Left cardiac atrium (tissue), 4 donors: ENCODE measurements around the gene ACTRT2. TPM values are rescaled to one million over a fixed set of nuclear protein-coding genes. Genes with fewer than 3 reads are reported as not detected.
A peak's percentile ranks its signal among the peaks of the same experiment; 100 is the strongest.

Source experiments
- ATAC-seq, 2 donors: fragments of 200-7000 bp; cut with Tn5 transposase; one replicate each; pipeline ENCODE4 v1.9.1; 2020; ENCODE audit warnings: mild to moderate bottlenecking in 2 of 2, moderate library complexity in 2 of 2
- DNase-seq: peaks from one replicate; pipeline ENCODE4 v3.0.0-alpha.2; 2020
- intact Hi-C, 2 donors: fragments of 100-400 bp; cut with DNase I; formaldehyde crosslinking; loops; one replicate each; pipeline versions ENCODE4 v1.14.1 to v1.15.1; 2022 to 2023
- total RNA-seq, 2 donors: library from RNA; stranded (reverse); fragmentation: NEBNext Ultra II Directional; extraction: Animal tissue kit (Norgen Biotek cat#: 25700); gene quantifications; one replicate each; pipeline ENCODE4 v1.2.1, GENCODE V29; 2021
- donor health status: DM: no; HTN: yes; CAD: no.
- donor health status: DM: no; HTN: yes; CAD: no; lungs with severe emphysema.
- donor health status: DM: yes; HTN: yes; CAD: no.
- donor health status: Dilated cardiomyopathy.

The ACTRT2 gene
- total RNA-seq, 2 donors from 2014 or later, result not detected

DNA sequence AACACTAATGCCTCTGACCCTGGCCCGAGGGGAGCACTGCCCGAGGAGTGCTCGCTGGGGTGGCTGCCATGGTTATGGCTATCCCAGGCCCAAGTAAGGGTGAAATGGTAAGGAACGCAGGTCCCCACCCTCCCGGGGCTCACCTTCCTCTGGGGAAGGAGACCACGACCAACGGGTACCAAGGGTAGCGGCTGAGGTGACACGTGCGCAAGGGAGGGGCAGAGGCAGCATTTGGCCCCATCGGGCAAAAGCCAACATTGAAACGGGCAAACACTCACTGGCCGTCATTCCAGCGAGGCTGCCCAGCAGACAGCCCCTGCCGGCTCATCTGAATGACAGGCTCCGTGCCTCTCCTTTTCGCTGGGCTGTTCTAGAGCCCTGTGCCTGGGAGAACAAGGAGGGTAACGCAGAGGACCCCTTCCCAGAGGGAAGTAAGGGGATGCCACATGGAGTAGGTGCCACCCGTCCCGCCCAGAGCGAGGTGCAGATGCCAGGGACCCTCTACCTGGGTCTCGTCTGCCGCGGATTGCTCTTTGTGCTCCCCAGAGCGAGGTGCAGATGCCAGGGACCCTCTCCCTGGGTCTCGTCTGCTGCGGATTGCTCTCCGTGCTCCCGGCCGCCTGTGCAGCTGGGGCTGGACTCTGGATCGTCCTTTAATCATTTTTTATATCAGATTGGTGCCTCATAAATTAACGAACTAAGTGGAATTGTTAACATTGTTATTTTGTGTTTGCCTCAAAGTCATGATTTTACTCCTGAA is 16.2 kb downstream of the ACTRT2 start:
- no peak for ATAC-seq
- DNase-seq, result no peak
- intact Hi-C loops, result no loop called here

DNA sequence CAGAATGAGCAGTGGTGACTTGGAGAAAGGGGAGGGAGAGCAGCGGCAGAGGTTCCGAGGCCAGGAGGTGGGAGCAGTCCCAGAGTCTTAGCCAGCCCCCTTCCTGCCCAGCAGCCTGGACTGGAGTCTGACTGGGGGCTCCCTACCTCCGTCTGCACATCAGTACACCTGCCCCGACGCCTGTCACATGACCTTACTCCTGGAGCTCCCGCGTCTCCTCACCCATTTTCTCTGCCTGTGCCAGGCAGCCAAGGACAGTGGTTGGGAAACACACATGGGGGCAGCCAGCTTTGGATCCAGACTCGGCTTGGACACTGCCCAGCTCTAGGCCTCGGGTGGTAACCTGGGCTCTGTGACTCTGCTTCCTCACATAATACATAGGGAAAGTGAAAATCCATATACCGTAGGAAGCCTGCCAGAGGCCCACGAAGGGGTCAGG is 16.9 kb downstream of the ACTRT2 start:
- DNase-seq (no peak), ATAC-seq (peak in 1 of 2 donors; percentile 67)
- intact Hi-C loops, result no loop called here

DNA sequence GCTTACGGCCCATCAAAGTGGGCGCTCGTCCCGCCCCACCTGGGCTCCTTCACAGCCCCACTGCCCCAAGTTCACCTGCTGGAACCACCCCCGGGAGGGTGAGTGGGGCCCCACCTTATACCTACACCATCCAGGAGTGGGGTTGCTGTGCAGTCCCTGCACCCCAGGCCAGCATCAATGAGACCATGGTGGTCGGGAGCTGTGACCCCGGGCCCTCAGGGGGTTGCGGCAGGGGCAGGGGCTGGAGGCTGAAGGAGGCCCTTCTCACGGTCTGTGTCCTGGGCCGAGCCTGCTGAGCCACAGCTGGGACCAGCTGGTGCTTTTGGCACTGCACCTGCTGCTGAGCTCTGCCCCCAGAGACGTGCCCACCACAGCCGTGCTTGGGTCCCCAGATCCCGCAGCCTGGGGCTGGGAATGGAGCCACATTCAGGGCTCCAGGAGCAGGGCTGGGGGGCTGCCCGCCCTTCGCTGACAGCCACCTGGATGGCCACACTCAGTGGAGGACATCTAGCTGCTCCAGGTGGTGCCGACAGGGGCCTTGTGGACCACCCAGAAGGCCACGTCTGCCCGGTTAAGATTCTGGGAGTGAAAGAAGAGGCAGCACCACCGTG is 17.4 kb downstream of the ACTRT2 start:
- ATAC-seq, result no peak
- intact Hi-C loops, result no loop called here
- DNase-seq, result no peak

DNA sequence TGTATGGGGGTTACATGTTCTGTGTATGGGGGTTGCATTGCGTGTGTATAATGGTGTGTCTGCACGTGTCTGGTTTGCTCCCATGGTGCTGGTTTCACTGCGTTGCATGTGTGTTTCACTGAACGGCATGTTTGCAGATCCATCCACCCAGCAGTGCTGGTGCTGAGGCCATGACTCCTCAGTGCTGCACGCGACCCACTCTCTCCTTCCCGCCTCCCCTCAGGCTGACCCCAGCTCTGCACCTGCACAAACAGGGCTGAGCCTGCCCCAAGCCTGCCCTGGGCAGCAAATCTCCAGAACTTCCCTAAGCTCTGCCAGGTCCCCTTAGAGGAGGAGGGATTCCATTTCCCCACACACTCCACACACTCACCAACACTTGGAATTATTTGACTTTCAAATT is 18.7 kb downstream of the ACTRT2 start:
- ATAC-seq, result no peak
- DNase-seq, result no peak
- intact Hi-C loops, result no loop called here

DNA sequence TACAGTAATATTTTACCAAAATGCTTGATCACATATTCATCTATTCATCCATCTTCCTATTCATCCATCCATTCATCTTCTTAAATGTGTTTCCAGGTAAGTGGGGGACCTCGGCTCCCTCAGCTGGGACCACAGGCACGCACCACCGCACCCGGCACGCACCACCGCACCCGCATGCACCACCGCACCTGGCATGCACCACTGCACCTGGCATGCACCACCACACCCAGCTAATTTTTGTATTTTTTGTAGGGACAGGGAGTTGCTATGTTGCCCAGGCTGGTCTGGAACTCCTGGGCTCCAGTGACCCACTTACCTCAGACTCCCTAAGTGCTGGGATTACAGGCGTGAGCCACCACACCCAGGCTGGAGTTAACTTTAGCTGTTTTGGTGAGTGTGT is 21.2 kb downstream of the ACTRT2 start:
- ATAC-seq, result no peak
- intact Hi-C loops, result no loop called here
- DNase-seq, result no peak

DNA sequence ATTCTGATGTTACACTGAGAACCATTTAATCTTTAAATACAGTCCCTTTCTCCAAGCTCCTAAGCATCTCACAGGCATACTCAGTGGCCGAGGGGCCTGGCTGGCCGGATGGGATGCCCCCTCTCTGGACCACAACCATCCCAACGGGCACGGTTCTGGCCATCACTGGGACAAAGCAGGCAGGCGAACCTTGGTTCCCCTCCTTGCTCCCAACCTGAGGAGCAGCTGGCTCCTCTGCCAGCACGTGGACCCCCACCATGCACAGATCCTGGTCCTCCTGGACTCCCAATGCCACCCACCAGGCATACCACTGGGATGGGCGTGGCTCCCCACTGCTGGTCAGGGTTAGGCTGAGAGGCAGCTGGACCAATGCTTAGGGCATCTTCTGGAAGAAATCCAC is 27.9 kb downstream of the ACTRT2 start:
- DNase-seq (no peak), ATAC-seq (no peak)
- intact Hi-C loops, result no loop called here

DNA sequence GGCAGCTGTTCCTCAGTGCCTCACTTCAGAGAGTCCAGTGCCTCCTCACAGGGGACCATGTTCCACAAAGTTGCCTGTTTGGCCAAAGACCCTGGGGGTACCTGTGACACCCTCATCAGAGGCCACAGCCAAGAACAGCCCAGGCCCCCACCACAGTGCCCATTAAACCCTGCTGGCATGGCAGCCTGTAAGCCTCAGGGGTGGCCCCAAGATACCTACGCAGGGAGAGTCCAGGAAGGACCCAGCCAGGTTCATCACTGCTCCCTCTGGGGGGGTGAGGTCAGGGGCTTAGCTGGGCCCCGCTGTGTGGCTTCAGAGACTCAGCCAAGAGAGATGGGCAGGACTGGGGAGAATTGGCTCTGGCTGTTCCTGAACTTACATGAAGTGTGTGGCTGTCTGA is 28.6 kb downstream of the ACTRT2 start:
- intact Hi-C loops, result no loop called here
- no peak for ATAC-seq
- no peak for DNase-seq

DNA sequence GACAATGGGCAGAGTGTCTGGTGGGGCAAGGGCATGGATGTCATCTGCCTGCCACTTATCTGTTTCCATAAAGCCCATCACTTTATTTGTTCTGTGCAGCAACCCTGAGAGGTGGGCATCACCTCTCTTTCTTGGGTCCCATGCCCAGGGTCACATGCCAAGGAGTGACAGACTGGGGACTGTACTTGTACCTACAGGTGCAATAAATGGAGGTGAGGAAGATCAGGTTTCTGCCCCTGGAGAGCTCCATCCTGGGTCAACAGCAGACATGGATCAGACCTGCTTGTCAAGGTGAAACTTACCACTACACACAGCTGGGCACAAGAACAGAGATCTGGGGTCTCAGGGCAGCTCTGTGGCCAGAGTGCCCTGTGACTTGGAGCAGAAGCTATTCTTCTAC is 29.3 kb downstream of the ACTRT2 start:
- intact Hi-C loops, result no loop called here
- no peak for ATAC-seq

DNA sequence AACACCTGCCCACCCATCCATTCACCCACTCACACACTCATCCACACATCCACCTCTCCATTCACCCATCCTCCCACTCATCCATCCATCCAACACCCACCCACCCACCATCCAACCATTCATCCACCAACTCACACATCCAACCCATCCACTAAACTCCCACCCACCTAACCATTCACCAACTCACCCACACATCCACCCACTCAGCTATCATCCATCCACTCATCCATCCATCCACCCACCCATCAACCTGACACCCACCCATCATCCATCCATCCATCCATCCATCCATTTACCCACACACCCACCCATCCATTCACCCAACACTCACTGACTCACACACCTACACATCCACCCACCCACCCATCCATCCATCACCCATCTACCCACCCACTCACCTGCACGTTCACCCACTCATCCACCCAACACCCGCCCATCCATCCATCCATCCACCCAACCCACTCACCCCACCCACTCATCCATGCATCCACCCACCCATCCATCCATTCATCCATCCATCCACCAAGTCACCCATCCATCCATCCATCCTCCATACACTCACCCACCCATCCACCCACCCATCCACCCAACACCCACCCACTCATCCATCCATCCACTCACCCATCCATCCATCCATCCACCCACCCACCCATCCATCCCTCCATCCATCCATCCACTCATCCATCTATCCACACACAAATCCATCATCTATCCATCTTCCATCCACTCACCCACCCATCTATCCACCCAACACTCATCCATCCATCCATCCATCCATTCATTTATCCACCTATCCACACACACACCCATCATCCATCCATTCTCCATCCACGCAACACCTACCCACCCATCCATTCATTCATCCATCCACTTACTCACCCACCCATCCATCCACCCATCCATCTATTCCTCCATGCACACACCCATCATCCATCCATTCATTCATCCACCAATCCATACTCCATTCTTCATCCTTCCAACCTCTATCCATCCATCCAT is 30.3 kb downstream of the ACTRT2 start:
- intact Hi-C loops, result no loop called here
- DNase-seq, result no peak
- no peak for ATAC-seq

More for the DNA sequence above, 29.3 kb downstream of the ACTRT2 start:
- DNase-seq, result no peak

DNA sequence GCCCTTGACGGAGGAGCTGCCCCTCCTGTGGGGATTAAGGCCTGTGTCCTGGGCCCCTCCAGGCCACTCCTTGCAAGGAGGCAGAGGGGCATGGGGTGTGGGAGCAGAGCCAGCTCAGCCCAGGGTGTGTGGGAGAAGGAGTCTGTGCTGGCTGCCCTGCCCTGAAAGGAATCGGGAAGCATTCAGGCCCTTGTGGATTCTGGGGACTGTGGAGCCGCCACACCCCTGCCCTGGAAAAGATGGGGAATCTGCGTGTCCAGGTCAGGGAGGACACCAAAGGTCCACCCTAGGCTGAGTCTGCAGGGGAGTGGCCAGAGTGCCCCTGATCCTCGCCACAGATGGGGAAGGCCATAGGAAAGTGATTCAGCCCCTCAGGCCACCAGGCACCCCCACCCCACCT is 31.2 kb downstream of the ACTRT2 start:
- peak; percentile 0 for DNase-seq
- ATAC-seq, result no peak
- intact Hi-C loops, result no loop called here

DNA sequence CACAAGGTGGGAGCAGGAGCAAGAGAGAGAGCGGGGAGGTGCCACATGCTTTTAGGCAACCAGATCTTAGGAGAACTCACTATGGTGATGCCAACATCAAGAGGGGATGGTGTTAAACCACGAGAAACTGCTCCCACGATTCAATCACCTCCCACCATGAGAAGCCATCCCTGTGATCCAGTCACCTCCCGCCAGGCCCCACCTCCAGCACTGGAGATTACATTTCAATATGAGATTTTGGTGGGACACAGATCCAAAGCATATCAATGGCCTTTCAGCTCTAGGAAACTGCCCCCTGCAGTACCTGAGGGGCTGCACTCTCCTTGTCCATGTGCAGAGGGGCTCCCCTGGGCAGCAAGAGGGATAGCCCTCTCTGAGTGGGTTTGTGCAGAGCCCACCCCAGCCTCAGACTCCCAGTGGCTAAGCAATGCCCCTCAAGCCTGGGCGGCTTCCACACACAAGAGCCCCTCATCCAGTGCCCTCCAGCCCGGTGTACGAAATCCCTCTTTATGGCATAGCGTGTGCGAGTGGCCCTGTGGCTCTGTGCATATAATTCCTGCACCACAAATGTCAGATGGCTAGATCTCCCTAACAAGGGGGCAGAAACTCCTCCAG is 32.2 kb downstream of the ACTRT2 start:
- ATAC-seq (no peak), DNase-seq (peak; percentile 4)
- intact Hi-C loops, result no loop called here

DNA sequence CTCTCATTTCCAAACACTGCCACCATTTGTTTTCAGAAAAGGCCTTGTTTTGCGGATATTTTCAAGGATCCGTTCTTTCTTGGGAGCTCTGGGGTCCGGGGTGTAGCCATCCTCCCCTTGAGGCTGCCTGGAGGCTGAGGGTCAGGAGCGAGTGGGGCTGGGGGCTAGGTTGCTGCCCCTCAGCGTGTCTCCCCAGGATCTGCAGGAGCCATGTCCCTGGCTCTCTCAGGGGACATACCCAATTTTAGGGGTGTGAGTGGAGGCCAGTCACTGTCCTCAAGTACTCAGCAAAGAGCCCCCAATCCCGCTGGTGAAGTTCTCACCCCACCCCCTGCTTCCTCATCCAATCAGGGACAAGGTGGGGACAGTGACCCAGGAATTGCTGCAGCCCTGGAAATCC is 32.7 kb downstream of the ACTRT2 start:
- DNase-seq, result peak; percentile 0
- intact Hi-C loops, result no loop called here
- ATAC-seq, result no peak

DNA sequence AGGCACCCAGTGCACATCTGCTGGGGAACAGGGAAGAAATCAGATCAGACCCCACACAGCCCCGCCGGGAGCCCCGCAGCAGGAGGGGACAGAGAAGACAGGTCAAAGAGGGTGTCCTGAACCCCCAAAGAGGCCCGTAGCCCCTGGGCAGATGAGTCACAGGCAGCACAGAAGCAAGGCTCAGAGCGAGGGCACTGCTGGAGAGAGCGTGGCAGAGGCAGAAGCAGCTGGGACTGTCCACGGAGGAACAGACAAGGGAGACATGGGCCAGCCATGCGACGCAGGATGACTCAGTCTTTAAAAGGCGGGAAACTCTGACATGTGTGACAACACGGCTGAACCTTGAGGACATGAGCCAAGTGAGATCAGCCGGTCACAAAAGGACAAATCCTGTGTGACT is 33.2 kb downstream of the ACTRT2 start:
- ATAC-seq (no peak), DNase-seq (peak; percentile 7)
- intact Hi-C loops, result no loop called here

DNA sequence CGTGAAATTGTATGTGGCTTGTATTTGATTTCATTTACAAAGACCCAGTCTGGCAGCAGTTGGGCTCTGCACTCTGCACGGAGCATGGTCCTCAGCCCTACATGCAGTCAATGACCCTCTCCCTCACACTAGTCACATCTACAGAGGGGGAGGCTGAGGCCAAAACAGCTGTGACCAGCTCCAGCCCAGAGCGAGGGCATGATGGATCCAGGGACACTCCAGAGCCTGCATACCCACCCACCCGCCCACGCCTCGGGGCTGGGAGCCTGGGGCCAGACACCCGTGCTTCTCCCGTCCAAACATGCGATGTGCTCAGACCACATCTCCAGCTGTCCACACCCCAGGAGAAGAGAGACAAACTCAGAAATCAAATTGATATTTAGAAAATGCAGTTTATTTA is 33.8 kb downstream of the ACTRT2 start:
- peak; percentile 4 for DNase-seq
- intact Hi-C loops, result no loop called here
- ATAC-seq, result no peak

DNA sequence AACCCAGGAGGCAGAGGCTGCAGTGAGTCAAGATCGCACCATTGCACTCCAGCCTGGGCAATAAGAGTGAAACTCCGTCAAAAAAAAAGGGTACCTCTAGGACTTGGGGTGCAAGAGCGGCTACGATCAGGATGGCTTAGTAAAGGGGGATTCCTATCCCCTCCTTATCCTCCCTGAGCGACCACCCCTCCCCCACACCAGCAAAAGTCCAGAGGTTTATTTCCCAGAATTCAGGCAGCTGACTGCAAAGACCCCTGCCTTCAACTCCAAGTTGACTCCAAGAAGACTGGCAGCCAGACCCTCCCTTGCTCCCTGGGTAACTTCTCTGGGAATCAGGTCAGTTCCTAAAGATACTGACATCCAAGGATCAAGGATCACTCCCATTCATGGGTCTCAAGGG is 35.4 kb downstream of the ACTRT2 start:
- no peak for ATAC-seq
- DNase-seq, result peak; percentile 11
- intact Hi-C loops, result no loop called here

DNA sequence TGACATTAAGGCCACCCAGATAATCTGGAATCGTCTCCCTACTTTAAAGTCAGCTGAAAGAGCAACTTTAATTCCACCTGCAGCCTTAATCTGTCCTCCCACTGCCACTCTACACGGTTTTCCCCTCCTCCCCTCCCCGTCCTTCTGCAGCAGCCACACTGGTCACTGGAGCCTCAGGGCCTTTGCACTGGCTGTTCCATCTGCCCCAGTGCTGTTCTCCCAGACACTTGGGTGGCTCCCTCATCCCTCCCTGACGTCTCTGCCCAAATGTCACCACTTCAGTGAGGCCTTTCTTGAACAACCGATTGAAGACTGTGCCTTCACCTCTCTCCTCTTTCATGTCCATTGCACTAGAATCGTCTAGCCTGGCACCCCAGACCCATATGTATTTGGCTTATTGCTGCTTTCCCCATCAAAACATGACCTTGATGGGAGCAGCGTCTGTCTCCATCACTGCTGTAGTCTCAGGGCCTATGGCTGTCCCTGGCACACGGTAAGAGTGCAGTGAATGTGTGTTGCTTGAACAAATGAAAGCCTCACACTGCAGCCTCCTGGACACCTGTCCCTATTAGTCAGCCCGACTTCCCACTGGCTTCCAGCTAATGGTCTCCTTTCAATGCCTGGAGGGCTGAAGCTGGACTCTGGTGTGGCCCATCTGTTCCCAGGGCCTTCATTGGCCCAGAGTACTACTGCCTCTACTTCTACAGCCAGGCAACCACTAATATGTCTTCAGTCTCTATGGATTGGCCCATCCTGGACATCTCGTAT is 37.2 kb downstream of the ACTRT2 start:
- ATAC-seq (no peak), DNase-seq (peak; percentile 1)
- intact Hi-C loops, result no loop called here

DNA sequence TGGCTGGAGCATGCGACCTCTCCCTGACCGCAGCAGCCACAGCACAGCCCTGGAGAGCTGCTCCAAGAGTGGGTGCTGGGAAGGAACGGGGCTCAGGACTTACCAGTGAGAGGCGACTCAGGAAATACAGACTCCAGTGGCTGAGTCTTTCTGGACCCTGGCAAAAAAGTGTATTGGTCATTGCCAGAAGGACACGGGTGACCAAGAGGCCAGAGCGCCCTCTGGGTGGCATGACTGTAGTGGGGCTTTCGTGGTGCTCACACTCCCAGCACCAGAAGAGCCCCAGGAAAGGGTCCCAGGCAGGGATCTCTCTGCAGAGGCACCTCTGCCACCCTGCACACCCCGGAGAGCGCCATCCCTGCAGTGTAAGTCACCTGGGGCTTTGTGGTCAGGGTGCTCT is 38.9 kb downstream of the ACTRT2 start:
- intact Hi-C loops, result loop anchor here in 1 of 2 donors (10.0 kb wide), 1 partner anchor 345 kb away; no protein-coding TSS in a partner anchor

More for the DNA sequence above, 38.9 kb downstream of the ACTRT2 start:
- DNase-seq (no peak), ATAC-seq (no peak)
